ENCODE measurements around the gene ELK3.

ELK3 gene

GRCh38 chr12:96234591-96235483 is 40.7 kb downstream of the ELK3 start:
- DNase-seq (ENCODE audit: low spot score) = no peak

DNA sequence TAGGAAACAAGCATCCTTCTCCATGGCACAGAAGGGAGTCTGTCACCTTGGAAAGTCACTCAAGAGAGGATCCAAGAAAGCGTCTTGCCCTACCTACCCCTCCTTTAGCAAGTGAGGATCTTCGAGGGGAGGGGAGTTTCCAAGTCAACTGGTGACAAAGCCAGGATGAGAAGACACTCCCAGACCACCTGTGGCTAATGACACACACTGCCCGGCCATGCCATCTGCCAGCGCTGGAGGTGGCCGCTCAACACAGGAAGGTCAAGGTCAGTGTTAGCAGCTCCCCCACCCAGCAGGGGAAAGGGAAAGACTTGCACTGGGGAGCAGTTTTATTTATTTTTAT is 41.3 kb downstream of the ELK3 start:
- no peak for DNase-seq (ENCODE audit: low spot score)

DNA sequence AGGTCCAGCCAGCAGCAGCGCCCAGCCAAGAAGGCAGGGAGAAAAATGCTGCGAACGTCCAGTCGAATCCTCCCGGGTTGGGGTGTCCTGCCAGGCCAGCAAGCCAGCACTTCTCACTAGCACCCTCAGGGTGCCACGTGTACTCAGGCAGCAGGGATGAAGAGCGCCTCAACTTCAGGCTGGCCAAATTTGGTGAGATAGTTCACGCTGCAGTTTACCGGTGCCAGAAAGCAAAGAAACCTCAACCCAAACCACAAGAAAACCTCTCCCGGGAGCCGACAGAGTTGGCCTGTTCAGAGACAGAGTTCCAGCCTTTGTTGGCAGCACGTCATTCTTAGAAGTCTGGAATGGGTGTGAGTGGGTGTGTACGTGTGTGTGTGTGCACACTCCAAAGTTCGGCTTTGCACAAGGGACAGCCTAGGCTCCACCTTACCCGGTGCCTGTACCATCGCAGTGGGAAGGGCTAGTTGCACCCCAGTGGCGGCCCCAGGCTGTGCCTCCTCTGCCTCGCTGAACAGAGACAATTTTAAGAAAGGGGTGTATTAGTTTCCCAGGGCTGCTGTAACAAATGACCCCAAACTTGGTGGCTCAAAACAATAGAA is 42.1 kb downstream of the ELK3 start:
- peak; percentile 27 for DNase-seq (ENCODE audit: low spot score)

GRCh38 chr12:96237035-96237434 is 42.9 kb downstream of the ELK3 start:
- DNase-seq (ENCODE audit: low spot score) = no peak

DNA sequence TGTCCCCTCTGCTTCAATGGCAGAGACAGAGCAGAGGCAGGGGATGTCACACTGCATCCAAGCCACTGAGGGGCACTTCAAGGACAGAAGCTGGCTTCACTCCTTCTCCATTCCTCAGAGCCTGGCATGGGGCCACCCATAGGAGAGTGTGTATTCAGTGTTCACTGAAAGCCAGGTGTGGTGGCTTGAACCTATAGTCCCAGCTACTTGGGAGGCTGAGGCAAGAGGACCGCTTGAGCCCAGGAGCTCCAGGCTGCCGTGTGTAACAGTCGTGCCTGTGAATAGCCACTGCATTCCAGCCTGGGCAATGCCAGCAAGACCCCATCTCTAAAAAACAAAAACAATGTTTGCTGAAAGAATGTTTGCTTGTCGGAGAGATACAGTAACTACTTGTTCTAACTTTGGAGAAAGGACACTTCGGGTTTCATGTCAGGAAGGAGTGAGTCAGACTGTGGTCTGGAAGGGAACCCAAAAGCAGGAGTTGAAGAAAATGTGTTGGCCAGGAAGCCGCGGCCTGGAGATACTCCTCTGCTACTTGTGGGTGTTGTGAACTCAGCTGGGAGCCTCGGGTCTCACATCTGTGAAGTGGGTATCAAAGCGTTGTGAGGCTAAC is 43.4 kb downstream of the ELK3 start:
- DNase-seq (ENCODE audit: low spot score) = peak; percentile 80

- DNase-seq (ENCODE audit: low spot score) = no peak
These were observed 44.3 kb downstream of the ELK3 start for GRCh38 chr12:96238336-96239047.

- no peak for DNase-seq (ENCODE audit: low spot score)
These were observed 45.8 kb downstream of the ELK3 start for GRCh38 chr12:96239711-96240635.

- DNase-seq (ENCODE audit: low spot score) = no peak
These were observed 46.5 kb downstream of the ELK3 start for GRCh38 chr12:96240656-96241055.

GRCh38 chr12:96241431-96241830 is 47.3 kb downstream of the ELK3 start:
- DNase-seq (ENCODE audit: low spot score) = no peak

- DNase-seq (ENCODE audit: low spot score) = peak; percentile 89
These were observed 47.7 kb downstream of the ELK3 start for GRCh38 chr12:96241846-96242256.

DNA sequence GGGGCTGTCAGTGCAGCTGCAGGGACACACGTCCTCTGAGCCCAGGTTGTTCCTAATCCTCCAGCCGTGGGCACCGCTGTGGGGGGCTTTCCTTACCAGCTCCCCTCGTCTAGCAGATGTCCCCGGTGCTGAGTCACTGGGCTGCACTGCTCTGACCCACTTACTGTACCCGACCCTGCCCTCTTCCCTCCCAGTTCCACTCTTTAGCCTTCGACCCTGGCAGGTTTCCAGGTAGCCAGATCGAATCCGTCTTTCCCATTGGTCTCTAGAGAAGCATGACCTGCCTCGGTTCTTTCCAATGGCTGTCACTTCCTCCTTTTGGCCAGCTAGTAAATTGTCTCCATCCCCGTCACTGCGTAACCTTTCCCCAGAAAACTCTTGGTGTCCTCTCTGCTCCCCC is 48.4 kb downstream of the ELK3 start:
- DNase-seq (ENCODE audit: low spot score) = no peak

GRCh38 chr12:96244826-96245225 is 50.7 kb downstream of the ELK3 start:
- DNase-seq (ENCODE audit: low spot score) = no peak

GRCh38 chr12:96246926-96247505 is 52.8 kb downstream of the ELK3 start:
- no peak for DNase-seq (ENCODE audit: low spot score)

GRCh38 chr12:96247563-96247962 is 53.4 kb downstream of the ELK3 start:
- DNase-seq (ENCODE audit: low spot score) = no peak

DNA sequence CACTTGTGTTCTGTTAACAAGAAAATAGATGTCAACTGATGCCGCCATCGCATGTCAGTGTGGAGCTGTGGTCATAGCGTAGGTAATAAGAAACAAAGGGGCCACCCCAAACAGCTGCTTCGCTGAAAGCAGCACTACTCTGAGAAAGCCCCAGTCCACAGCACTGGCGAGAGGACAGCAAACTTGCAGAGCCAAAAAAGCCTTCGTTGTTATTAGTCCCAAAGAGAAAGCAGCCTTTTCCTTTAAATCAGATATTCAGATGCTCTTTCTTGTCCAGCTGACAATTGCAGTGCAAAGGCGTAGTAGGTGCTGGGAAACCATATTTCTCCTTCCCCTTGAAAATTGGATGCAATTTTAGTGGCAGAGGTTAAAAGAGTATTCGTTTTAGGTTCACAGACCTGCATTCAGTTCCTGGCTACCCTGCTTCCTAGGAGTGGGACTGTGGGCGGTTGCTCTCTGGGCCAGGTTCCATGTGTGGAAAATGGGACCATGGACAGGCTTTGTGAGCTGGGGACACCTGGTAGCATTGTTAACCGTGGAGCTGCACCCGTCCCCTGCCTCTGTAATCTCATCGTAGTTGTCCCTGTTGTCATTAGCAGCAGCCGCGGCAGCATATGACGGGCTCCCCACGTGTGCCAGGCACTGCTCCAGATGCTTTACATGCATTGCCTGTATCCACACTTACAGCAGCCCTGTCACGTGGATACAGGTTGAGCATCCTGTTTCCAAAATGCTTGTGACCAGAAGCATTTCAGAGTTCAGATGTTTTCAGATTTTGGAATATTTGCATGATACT is 54.2 kb downstream of the ELK3 start:
- DNase-seq (ENCODE audit: low spot score) = no peak

DNA sequence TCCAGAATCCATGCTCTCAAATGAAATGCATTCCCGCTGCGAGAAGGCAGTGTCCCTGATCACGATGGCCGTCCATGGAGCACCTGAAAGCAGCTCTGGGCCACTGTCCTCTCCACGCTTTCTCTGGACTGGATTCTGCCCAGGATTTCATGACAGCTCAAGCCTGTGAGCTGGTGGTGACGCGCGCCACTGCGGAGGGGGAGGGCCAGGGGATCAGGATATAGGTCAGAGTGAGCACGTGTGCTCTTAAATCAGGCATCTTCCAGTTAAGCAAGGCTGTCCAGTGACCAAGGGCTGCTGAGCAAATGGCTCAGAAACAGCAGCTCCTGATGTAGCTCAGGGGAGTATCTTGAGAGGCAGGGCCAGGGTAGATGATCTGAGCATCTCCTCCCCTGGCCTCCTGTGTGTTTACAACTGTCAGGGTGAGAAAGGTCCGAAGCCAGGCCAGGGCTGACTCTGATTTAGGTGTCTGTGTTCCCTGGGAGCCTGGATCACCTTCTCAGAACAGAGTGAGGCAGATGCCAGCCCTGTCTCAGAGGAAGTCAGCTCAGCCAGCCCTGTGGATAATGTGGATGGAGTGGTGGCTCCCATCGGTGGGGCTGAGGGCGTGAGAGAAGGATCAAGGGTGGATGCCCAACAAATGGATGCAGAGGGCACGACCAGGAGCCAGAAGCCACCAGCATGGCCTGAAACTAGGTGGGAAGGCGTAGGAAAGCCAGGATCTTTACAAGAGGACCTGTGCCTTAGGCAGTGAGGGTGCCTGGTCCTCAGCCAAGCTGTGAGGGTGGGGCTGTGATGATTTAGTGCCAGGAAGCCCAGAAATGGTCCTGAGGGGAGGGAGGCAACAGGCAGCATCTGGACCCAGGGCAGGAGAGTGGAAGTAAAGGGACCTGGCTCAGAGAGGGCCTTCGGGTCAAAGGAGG is 55.3 kb downstream of the ELK3 start:
- DNase-seq (ENCODE audit: low spot score) = no peak

DNA sequence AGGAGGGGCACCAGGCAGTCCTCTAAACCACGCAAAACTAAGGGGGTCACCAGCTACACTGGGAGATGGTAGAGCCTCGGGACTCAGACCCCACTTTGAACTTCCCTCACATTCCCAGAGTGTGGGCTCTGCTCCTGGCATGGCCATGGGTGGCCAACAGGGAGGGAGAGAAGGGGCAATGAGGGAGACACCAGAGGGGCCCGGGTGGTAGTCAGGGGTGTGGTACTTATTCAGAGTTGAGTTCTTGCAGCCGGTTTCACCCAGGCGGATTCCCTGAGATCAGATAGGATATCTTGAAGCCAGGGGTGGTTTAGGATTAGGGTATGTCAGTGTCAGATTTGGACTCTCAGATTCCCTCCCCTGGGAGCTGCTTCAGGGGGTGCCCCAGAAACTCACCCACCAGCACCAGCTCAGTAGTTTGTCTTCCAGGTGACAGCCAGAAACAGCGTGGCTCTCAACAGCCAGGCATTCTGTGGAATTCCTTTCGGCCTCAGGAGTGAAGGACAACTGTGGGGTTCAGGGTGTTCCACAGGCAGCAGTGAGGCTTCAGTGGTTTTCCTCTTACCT is 56.0 kb downstream of the ELK3 start:
- DNase-seq (ENCODE audit: low spot score) = no peak

- no peak for DNase-seq (ENCODE audit: low spot score)
These were observed 60.9 kb downstream of the ELK3 start for GRCh38 chr12:96255077-96255476.

Measured in AG08396 (cell line).